Measurements from ENCODE around the gene CLDN9.

The CLDN9 gene

GRCh38 chr16:2974319-2975056 is 38.2 kb upstream of the CLDN9 start:
- no peak for DNase-seq (ENCODE audit: low spot score)

GRCh38 chr16:2975161-2975795 is 37.4 kb upstream of the CLDN9 start:
- DNase-seq (ENCODE audit: low spot score): no peak

- no peak for DNase-seq (ENCODE audit: low spot score)
These were observed 36.5 kb upstream of the CLDN9 start for GRCh38 chr16:2976201-2976600.

DNA sequence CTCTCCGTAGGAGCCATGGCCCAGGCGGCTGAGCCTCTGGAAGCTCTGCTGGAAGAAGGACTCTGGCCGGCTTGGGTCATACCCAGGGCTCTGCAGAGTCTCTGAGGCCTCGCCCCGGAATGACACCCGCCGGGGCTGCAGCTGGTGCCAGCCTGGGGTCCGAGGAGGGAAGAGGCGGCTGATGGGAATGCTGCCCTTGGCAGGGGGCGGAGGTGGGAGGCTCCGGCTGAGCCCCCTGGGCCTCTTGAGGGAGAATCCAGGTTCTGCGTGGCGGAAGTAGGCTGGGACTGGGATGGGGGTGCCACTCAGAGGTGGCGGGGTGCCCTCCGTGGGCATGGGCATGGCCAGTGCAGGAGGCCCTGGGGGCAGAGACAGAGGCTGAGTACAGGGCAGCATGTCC is 36.0 kb upstream of the CLDN9 start:
- DNase-seq (ENCODE audit: low spot score): no peak

DNA sequence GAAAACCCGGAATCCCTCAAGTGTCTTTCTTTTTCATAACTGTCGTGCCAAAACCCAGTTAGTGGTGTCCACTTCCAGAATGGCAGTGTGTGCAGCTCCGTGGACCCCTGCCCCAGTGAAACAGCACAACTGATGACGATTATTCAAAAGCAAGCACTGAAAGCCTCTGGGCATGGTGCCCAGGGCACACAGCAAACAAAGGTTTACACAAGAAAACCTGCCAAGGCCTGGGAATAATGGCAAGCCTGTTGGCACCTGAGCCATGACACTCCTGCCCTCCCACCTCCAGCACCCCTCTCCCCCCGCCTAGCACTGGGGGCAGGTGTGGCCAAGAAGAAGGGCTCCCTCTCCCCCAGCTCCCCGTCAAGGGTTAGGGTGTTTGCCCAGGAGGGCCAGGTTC is 35.3 kb upstream of the CLDN9 start:
- DNase-seq (ENCODE audit: low spot score): no peak

- DNase-seq (ENCODE audit: low spot score): peak; percentile 31
These were observed 33.0 kb upstream of the CLDN9 start for GRCh38 chr16:2979669-2980226.

GRCh38 chr16:2980227-2981176 is 32.2 kb upstream of the CLDN9 start, which contains the start of gene PKMYT1:
Gene PKMYT1 (minus strand): TSS chr16:2980446. CDS start chr16:2979657, 789 bp downstream.
- DNase-seq (ENCODE audit: low spot score): peak; percentile 96

DNA sequence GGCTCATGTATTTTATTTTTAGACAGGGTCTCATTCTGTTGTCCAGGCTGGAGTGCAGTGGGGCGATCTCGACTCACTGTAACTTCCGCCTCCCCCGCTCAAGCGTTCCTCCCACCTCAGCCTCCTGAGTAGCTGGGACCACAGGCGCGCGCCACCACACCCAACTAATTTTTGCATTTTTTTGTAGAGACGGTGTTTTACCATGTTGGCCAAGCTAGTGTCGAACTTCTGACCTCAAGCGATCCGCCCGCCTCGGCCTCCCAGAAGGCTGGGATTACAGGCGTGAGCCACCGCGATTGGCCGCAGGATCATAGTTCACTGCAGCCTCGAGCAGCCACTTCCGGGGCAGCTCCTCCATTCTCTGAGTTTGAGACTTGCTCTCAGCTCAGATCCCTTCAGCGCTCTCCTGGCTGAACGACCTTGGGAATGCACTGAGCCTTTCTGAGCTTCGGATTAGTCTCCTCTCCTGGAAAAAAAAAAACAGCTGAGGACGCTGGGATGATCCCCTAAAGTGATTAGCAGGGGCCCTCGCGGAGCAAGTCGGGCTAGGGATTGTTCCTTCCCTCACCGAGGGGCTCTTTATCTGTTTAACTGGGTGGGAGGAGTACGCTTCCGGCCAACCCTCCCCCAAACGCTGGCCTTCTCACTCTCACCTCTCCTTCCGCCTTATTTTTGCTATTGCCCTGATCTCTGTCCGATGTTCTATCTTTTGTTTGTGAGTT is 31.4 kb upstream of the CLDN9 start:
- no peak for DNase-seq (ENCODE audit: low spot score)

DNA sequence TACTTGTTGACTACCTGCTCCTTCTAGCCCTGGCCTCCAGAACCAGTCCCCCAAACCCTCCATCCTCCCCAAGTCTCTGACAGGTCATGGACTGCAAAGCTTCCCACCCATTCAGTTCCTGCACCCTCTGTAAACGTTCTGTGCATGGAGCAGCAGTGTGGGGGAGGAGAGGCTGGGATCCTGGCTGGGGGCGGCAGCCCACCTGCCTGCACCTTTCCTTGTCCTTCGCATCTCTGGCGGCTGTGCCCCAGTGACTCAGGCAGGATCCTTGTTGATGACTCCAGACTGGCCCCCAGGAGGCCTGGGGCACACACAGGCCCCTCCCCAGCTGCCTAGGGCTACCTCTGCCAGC is 30.8 kb upstream of the CLDN9 start:
- DNase-seq (ENCODE audit: low spot score): no peak

GRCh38 chr16:2982402-2982801 is 30.3 kb upstream of the CLDN9 start:
- no peak for DNase-seq (ENCODE audit: low spot score)

- DNase-seq (ENCODE audit: low spot score): peak; percentile 73
These were observed 29.0 kb upstream of the CLDN9 start for GRCh38 chr16:2983706-2984136.

DNA sequence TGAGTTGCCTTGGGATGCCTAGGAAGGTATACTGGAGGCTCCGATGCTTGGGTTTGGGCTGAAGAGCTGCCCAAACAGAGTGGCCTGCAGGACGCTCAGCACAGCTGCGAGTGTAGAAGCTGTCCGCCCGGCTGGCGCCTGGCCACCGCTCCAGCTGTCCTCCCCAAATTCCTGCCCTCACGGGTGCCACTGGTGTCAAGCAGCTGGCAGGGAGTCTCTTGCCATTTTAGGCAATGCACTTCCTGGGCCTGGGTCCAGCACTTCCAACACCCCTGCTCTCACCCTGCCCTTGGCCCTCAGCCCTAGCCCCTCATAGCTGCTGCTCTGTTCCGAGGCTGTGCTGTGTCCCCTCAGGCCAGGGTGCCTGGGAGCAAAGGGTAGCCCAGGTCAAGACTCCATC is 27.3 kb upstream of the CLDN9 start:
- DNase-seq (ENCODE audit: low spot score): no peak

DNA sequence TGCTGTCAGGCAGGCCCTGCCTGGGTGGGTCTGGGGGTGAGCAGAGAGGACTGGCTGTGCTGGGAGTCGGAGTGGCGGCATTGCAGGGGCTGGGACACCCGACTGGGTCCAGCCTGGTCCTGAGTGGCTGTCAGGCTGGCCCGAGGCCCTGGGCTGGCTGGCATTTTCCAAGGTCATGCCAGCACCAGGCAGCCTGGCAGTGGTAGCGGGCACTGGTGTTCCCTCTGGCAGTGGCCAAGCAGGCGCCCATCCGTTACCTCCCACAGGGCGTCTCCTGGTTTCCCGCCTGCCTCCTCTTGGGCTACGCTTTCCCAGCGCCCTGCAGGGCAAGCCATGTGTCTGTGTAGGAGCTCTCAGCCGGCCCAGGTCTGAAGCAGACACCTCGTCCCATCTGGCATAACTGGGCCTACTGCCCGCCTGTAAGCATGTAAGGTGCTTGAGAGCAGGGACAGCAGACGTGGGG is 26.8 kb upstream of the CLDN9 start:
- DNase-seq (ENCODE audit: low spot score): no peak

GRCh38 chr16:2986623-2987188 is 26.0 kb upstream of the CLDN9 start:
- no peak for DNase-seq (ENCODE audit: low spot score)

DNA sequence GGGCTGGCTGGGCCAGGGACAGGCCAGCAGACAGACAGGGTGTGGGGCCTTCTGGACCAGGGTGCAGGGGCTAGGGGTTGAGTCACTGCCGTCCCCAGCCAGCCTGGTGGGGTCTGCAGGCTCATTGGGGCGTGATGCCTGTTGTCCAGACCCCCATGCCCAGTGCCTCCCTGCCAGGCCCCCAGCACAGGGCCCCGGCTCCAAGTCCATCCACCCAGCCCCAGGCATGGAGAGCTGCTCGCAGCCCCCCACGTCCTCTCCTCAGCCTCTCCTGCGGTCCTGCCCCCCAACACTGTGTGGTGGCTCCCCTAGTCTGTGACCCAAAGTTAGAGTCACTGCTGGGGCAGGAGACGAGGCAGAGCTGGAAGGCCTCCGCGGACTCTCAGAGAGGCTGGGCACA is 25.4 kb upstream of the CLDN9 start:
- no peak for DNase-seq (ENCODE audit: low spot score)

DNA sequence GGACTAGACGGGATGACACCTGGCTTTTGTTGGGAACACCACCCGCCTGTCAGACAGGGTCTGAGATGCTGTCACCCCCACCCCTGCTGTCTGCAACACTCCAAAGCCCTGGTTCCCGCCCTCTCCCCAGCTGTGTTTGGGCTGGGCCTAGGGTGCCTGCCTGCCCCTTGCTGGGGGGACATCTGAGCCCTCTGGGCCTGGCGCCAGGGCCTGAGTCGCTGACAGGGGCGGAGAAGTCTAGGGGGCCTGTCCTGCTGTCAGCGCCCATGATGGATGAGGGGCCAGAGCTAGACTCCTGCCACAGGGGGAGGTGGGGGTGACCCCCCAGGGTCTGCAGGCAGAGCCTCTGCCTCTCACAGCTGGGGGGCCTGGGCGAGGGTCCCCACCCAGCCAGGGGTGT is 24.9 kb upstream of the CLDN9 start:
- DNase-seq (ENCODE audit: low spot score): no peak

DNA sequence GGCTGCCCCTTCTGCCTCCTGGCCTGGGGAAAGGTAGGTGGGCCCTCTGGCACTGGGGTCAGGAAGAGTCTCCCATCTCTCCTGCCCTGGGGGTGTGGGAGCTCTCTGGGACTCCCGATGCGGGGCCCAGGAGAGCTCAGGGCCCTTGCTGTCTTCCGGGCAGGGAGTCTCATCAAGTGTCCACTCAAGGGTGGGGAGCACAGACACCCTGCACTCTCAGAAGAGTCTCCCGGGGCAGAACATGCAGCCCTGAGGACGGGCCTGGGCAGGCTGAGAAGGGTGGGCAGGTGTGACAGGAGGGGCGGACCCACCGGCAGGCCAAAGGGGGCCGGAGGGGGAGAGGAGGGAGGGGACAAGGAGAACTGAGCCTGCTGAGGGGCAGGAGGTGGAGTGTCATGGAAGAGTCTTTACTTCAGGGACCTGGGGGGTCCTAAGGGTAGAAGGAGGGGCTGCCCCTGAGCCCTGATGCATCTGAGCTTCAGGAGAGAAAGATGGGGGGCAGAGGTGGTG is 24.1 kb upstream of the CLDN9 start:
- DNase-seq (ENCODE audit: low spot score): no peak

GRCh38 chr16:2990891-2991290 is 21.8 kb upstream of the CLDN9 start:
- DNase-seq (ENCODE audit: low spot score): no peak

- no peak for DNase-seq (ENCODE audit: low spot score)
These were observed 21.0 kb upstream of the CLDN9 start for GRCh38 chr16:2991566-2992261.

DNA sequence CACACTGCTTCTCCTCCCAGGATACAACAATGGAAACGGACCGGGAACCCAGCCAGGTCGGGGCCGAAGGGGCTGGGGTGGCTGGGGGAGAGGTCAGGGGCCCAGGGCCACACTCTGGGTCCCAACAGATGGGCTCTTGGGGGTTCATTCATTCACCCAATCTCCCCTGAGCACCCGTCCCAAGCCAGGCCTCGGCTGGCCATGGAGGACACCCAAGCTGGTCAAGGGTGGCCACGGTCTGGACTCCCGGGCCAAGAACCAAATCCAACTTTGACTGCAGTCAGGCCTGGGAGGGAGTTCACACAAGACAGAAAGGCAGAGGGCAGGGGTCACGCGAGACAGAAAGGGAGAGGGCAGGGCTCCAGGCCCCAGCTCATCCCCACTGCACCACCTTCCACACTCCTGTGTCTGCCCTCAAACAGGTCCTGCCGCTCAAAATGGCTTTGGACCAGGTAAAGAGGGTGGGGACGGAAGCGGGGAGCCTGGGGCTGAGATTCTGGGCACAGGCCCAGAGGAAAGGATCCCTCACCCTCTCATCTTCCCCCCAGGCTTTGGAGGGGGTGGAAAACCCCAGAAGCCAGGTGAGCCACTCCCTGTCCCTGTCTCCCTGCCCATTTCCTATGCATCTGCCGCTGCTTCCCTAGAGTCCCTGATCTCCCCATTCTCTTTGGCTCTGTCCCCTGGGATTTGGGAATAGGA is 20.2 kb upstream of the CLDN9 start:
- no peak for DNase-seq (ENCODE audit: low spot score)

Measured in hematopoietic multipotent progenitor cell treated with erythropoietin and hydrocortisone succinate and interleukin-3 and kit ligand, for 15 days (in vitro differentiated cells).